ENCODE results near the gene PDYN. TPM values are rescaled to one million over a fixed set of nuclear protein-coding genes. Genes with fewer than 3 reads are reported as not detected.
A peak's percentile ranks its signal among the peaks of the same experiment; 100 is the strongest.

Gene PDYN
- total and polyA plus RNA-seq, 4 donors, result not detected

DNA sequence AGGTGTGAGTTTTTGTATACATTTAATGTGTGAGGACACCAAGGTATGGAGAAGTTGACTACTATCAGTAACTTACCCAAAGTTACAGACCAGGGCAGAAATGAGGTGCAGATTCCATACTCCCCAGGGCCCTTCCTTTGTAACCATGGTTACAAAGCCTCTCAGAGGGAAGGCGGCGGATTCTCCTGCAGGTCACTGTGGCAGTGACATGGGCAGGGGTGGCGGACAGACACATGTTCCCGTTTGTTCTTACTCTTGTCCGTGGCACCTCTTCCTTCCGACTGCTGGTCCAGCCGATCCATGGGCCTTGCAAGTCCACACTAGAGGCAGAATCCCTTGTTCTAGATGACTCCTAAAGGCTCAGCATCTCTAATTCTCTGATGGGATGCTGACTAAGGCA lies 43.0 kb downstream of the PDYN start:
- H3K36me3 ChIP-seq (ENCODE audit: control insufficient read depth in 4 of 4, insufficient read depth in 4 of 4, low read length in 4 of 4), result no peaks in the 10 kb centered on the region
- no peak overlapping the region for H3K4me3 ChIP-seq
- H3K9me3 ChIP-seq (ENCODE audit: control insufficient read depth in 4 of 4, insufficient read depth in 3 of 4, low read length in 3 of 4), result peaks cover 0 to 3% (median 0%) of the 10 kb centered on the region in 4 donors
- DNase-seq, result no peak
- H3K4me1 ChIP-seq (ENCODE audit: control insufficient read depth in 5 of 5, insufficient read depth in 5 of 5, low read length in 5 of 5), result peaks cover 0 to 7% (median 0%) of the 10 kb centered on the region in 5 donors
- no peak overlapping the region for H3K9ac ChIP-seq (ENCODE audit: insufficient read depth in 1 of 2, low read length in 2 of 2)
- no peak overlapping the region for H3K27ac ChIP-seq (ENCODE audit: low read depth in 1 of 2, low read length in 1 of 2)
- TF ChIP-seq, protein P1, sequence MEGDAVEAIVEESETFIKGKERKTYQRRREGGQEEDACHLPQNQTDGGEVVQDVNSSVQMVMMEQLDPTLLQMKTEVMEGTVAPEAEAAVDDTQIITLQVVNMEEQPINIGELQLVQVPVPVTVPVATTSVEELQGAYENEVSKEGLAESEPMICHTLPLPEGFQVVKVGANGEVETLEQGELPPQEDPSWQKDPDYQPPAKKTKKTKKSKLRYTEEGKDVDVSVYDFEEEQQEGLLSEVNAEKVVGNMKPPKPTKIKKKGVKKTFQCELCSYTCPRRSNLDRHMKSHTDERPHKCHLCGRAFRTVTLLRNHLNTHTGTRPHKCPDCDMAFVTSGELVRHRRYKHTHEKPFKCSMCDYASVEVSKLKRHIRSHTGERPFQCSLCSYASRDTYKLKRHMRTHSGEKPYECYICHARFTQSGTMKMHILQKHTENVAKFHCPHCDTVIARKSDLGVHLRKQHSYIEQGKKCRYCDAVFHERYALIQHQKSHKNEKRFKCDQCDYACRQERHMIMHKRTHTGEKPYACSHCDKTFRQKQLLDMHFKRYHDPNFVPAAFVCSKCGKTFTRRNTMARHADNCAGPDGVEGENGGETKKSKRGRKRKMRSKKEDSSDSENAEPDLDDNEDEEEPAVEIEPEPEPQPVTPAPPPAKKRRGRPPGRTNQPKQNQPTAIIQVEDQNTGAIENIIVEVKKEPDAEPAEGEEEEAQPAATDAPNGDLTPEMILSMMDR (IDR thresholded peaks at IDR 0.05; ENCODE audit: control extremely low read depth, extremely low read depth), result no peak
- H3K27me3 ChIP-seq (ENCODE audit: control insufficient read depth in 3 of 3, insufficient read depth in 3 of 3, low read length in 2 of 3), result peaks cover 0 to 55% (median 29%) of the 10 kb centered on the region in 3 donors
- no peak for ATAC-seq (ENCODE audit: insufficient read depth, low FRiP score)
- WGBS, 2 donors, result 69 to 88% methylated on average over 7 of the region's 7 CpGs

DNA sequence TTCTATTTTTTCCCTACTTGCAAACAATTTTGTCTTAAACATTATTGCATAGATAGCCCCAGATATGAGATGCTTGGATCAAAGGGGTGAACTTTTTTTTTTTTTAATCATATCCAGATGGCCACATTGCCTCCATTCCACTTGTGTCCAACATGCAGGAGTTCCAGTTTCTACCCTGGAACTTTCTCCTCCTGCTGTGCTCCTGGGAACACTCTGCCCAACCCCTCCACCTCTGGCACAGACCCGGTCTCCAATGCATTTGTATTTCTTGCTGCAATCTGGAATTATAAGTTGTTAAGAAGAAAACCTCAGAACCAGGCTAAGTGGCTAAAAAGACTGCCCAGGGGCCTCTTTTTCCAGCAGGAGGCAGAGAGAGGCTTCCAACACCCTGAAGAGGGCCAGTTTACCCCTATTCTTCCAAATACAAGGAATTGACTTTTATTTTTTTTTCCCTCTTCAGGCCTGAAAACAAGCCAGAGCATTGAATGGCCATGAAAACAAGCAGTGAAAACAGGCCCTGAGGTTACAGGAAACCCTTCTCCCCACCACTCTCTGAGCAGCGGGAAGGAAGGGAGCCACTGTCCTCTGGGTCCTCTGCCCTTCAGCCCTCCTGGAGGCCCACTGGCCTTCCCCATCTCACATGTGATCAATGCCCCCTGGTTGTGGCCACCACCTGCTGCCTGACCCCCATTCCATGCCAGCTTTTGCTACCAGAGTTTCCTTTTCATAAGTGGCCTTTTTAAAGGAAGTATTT lies 44.3 kb downstream of the PDYN start:
- Histone ChIP-seq H3K36me3 (ENCODE audit: control insufficient read depth in 4 of 4, insufficient read depth in 4 of 4, low read length in 4 of 4) (no peaks in the 10 kb centered on the region), H3K9ac (ENCODE audit: insufficient read depth in 1 of 2, low read length in 2 of 2) (no peak overlapping the region), H3K9me3 (ENCODE audit: control insufficient read depth in 4 of 4, insufficient read depth in 3 of 4, low read length in 3 of 4) (peaks cover 0 to 3% (median 0%) of the 10 kb centered on the region in 4 donors), H3K27me3 (ENCODE audit: control insufficient read depth in 3 of 3, insufficient read depth in 3 of 3, low read length in 2 of 3) (peaks cover 0 to 63% (median 36%) of the 10 kb centered on the region in 3 donors), H3K4me3 (no peak overlapping the region), H3K4me1 (ENCODE audit: control insufficient read depth in 5 of 5, insufficient read depth in 5 of 5, low read length in 5 of 5) (peaks cover 0 to 7% (median 0%) of the 10 kb centered on the region in 5 donors), H3K27ac (ENCODE audit: low read depth in 1 of 2, low read length in 1 of 2) (no peak overlapping the region)
- WGBS, 2 donors, result 57 to 62% methylated on average over 2 of the region's 2 CpGs
- DNase-seq, result peak in 2 of 3 donors; percentile 11 to 16
- TF ChIP-seq, protein P1 (IDR thresholded peaks at IDR 0.05; ENCODE audit: control extremely low read depth, extremely low read depth), result no peak
- no peak for ATAC-seq (ENCODE audit: insufficient read depth, low FRiP score)

DNA sequence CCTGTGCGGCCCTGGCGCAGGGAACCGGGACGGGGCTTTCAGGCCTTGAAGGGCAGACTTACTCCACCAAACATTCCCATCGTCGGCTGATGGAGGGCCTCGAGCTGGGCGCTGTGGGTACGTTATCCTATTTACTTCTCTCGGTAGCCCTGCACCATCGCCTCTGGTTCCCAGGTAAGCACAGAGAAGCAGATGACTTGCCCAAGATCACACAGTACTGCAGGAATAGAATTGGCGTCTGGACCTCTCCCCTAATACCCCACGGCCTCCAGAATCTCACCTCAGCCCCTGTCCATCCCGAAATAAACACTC lies 46.4 kb downstream of the PDYN start:
- Histone ChIP-seq H3K9me3 (ENCODE audit: control insufficient read depth in 4 of 4, insufficient read depth in 3 of 4, low read length in 3 of 4) (peaks cover 0 to 3% (median 0%) of the 10 kb centered on the region in 4 donors), H3K36me3 (ENCODE audit: control insufficient read depth in 4 of 4, insufficient read depth in 4 of 4, low read length in 4 of 4) (no peaks in the 10 kb centered on the region), H3K4me1 (ENCODE audit: control insufficient read depth in 5 of 5, insufficient read depth in 5 of 5, low read length in 5 of 5) (peaks cover 0 to 7% (median 0%) of the 10 kb centered on the region in 5 donors), H3K27me3 (ENCODE audit: control insufficient read depth in 3 of 3, insufficient read depth in 3 of 3, low read length in 2 of 3) (peaks cover 0 to 64% (median 42%) of the 10 kb centered on the region in 3 donors), H3K4me3 (no peak overlapping the region), H3K27ac (ENCODE audit: low read depth in 1 of 2, low read length in 1 of 2) (peak overlapping the region in 1 of 2 donors; percentile 46), H3K9ac (ENCODE audit: insufficient read depth in 1 of 2, low read length in 2 of 2) (no peak overlapping the region)
- TF ChIP-seq, protein P1 (IDR thresholded peaks at IDR 0.05; ENCODE audit: control extremely low read depth, extremely low read depth), result no peak
- ATAC-seq (ENCODE audit: insufficient read depth, low FRiP score), result no peak
- DNase-seq, result no peak
- WGBS, 2 donors, result 61 to 75% methylated on average over 14 of the region's 14 CpGs
